ENCODE results near the gene RINT1.

The RINT1 gene

GRCh38 chr7:105600720-105601550 lies 68.9 kb downstream of the RINT1 start:
- DNase-seq: no peak

GRCh38 chr7:105602325-105603305 lies 70.6 kb downstream of the RINT1 start:
- no peak for DNase-seq

GRCh38 chr7:105610165-105610930 lies 78.3 kb downstream of the RINT1 start:
- no peak for DNase-seq

- no peak for DNase-seq
Observed at GRCh38 chr7:105611856-105612775, 80.1 kb downstream of the RINT1 start.

GRCh38 chr7:105612806-105613205 lies 80.8 kb downstream of the RINT1 start:
- DNase-seq: no peak

- no peak for DNase-seq
Observed at GRCh38 chr7:105613611-105614330, 81.8 kb downstream of the RINT1 start.

- no peak for DNase-seq
Observed at GRCh38 chr7:105614341-105614840, 82.4 kb downstream of the RINT1 start.
